CD14-positive monocyte (primary cell): ENCODE data around the gene CSMD2. TPM values are rescaled to one million over a fixed set of nuclear protein-coding genes. Genes with fewer than 3 reads are reported as not detected.
"Not testable (repeated sequence)": the region's sequence is repeated elsewhere in the genome, so short reads cannot be mapped to it uniquely, and the experiment has no call there.

ENCODE experiments used
- DNase-seq, 3 donors: peaks; one replicate each; pipeline ENCODE4 v3.0.0-alpha.2; 2011 to 2022
- H2AFZ ChIP-seq: 2 replicates; pipeline ENCODE4 v1.6.0; 2012; ENCODE audit warnings: mild to moderate bottlenecking, low read depth, low read length, inconsistent platforms; ENCODE audit not compliant: insufficient read depth, poor library complexity, severe bottlenecking
- H3K27ac ChIP-seq, 2 donors: 1 replicate in 1 of 2; 2 replicates in 1 of 2; pipeline ENCODE4 v1.5.1; 2012 to 2013; ENCODE audit warnings: low read length in 2 of 2, control low read depth in 1 of 2, inconsistent platforms in 1 of 2, low read depth in 1 of 2, mild to moderate bottlenecking in 1 of 2
- H3K27me3 ChIP-seq, 2 donors: one replicate each; pipeline versions ENCODE4 v1.6.0 to v1.6.1; 2011 to 2013; ENCODE audit warnings: low read length in 2 of 2; ENCODE audit not compliant: control insufficient read depth in 2 of 2, insufficient read depth in 2 of 2
- H3K36me3 ChIP-seq, 2 donors: replicated peaks in 1 of 2; 1 replicate in 1 of 2; 2 replicates in 1 of 2; pipeline versions ENCODE4 v1.5.1 to v1.6.1; 2012 to 2013; ENCODE audit warnings: low read length in 2 of 2, control low read depth in 1 of 2, inconsistent platforms in 1 of 2, mild to moderate bottlenecking in 1 of 2; ENCODE audit not compliant: insufficient read depth in 2 of 2, control insufficient read depth in 1 of 2
- H3K4me1 ChIP-seq, 2 donors: 1 replicate in 1 of 2; 2 replicates in 1 of 2; pipeline versions ENCODE4 v1.5.1 to v1.6.1; 2012 to 2013; ENCODE audit warnings: low read length in 2 of 2, control low read depth in 1 of 2, inconsistent platforms in 1 of 2, mild to moderate bottlenecking in 1 of 2, moderate library complexity in 1 of 2; ENCODE audit not compliant: insufficient read depth in 2 of 2, control insufficient read depth in 1 of 2
- H3K4me2 ChIP-seq: replicated peaks from 2 replicates; pipeline ENCODE3; 2012; ENCODE audit warnings: low read length, moderate library complexity, mild to moderate bottlenecking; ENCODE audit not compliant: poor library complexity, severe bottlenecking; ENCODE audit errors: extremely low read depth
- H3K4me3 ChIP-seq, 3 experiments: fragments of 200-600 bp in 1 of 3; sonication (generic) in 1 of 3; replicated peaks in 1 of 3; 1 replicate in 2 of 3; 2 replicates in 1 of 3; pipeline ENCODE4 v1.5.1; 2011 to 2013; ENCODE audit warnings: low read length in 3 of 3, mild to moderate bottlenecking in 3 of 3, control low read depth in 2 of 3, low read depth in 2 of 3, inconsistent platforms in 1 of 3, moderate library complexity in 1 of 3
- H3K79me2 ChIP-seq: 2 replicates; pipeline ENCODE4 v1.6.0; 2012; ENCODE audit warnings: mild to moderate bottlenecking, control low read depth, inconsistent platforms, low read length, moderate library complexity; ENCODE audit not compliant: insufficient read depth
- H3K9ac ChIP-seq: 2 replicates; pipeline ENCODE4 v1.6.0; 2017; ENCODE audit warnings: low read length, mild to moderate bottlenecking; ENCODE audit not compliant: insufficient read depth, poor library complexity, severe bottlenecking
- H3K9me3 ChIP-seq, 2 donors: replicated peaks in 1 of 2; 1 replicate in 1 of 2; 2 replicates in 1 of 2; pipeline versions ENCODE4 v1.5.1 to v1.6.1; 2012 to 2013; ENCODE audit warnings: low read length in 2 of 2, control low read depth in 1 of 2; ENCODE audit not compliant: control insufficient read depth in 1 of 2, insufficient read depth in 1 of 2
- H4K20me1 ChIP-seq: 2 replicates; pipeline ENCODE4 v1.6.0; 2012; ENCODE audit warnings: mild to moderate bottlenecking, low read length, control low read depth, moderate library complexity; ENCODE audit not compliant: insufficient read depth
- H3K27ac Mint-ChIP-seq, 7 donors: one replicate each; pipeline ENCODE4 v1.8.0; 2020; ENCODE audit warnings: mild to moderate bottlenecking in 7 of 7, mixed read lengths in 7 of 7, moderate library complexity in 6 of 7, inconsistent platforms in 2 of 7
- H3K27me3 Mint-ChIP-seq, 3 donors: one replicate each; pipeline ENCODE4 v1.8.0; 2021 to 2022; ENCODE audit warnings: low read depth in 3 of 3, mild to moderate bottlenecking in 3 of 3, mixed read lengths in 3 of 3, moderate library complexity in 3 of 3, inconsistent platforms in 1 of 3
- H3K36me3 Mint-ChIP-seq, 2 donors: one replicate each; pipeline ENCODE4 v1.8.0; 2020; ENCODE audit warnings: mixed read lengths in 2 of 2, inconsistent platforms in 1 of 2, mild to moderate bottlenecking in 1 of 2
- H3K4me1 Mint-ChIP-seq: one replicate; pipeline ENCODE4 v1.8.0; 2020; ENCODE audit warnings: mild to moderate bottlenecking, mixed read lengths
- H3K4me3 Mint-ChIP-seq, 2 donors: one replicate each; pipeline ENCODE4 v1.8.0; 2020; ENCODE audit warnings: mild to moderate bottlenecking in 2 of 2, mixed read lengths in 2 of 2, moderate library complexity in 1 of 2
- H3K9me3 Mint-ChIP-seq, 7 donors: one replicate each; pipeline ENCODE4 v1.8.0; 2020 to 2022; ENCODE audit warnings: mixed read lengths in 7 of 7, mild to moderate bottlenecking in 6 of 7, moderate library complexity in 6 of 7, inconsistent platforms in 2 of 7
- CTCF ChIP-seq: fragments of 200-600 bp; IDR thresholded peaks from one replicate; pipeline ENCODE4 v1.8.0; 2022; ENCODE audit warnings: antibody characterized with exemption, mild to moderate bottlenecking
- WGBS: methylation state at CpG from one replicate; pipeline ENCODE4 v1.1.5; 2013; ENCODE audit warnings: missing lambda C conversion rate; ENCODE audit not compliant: insufficient coverage; 5-methylcytosine and 5-hydroxymethylcytosine counted together
- intact Hi-C, 2 donors: fragments of 100-400 bp; cut with micrococcal nuclease; formaldehyde crosslinking; loops; one replicate each; pipeline versions ENCODE4 v1.15.0 to v1.15.1; 2023
- polyA plus RNA-seq, 3 donors: library from polyadenylated mRNA; depleted of rRNA in 1 of 3; unstranded in 2 of 3; stranded (reverse) in 1 of 3; fragments of 300-500 nt in 2 of 3; fragments of >200 nt in 1 of 3; fragmentation: Illumina TruSeq in 2 of 3; gene quantifications; 1 replicate in 2 of 3; 2 replicates in 1 of 3; pipeline ENCODE4 v1.2.3, GENCODE V29; 2012 to 2021

CSMD2 gene
- polyA plus RNA-seq, 3 donors = 0.04 TPM; not detected in 2

- H2AFZ ChIP-seq = no peak overlapping the region
- H3K4me3 ChIP-seq = no peak overlapping the region
- H3K9ac ChIP-seq = no peak overlapping the region
- Mint-ChIP-seq H3K4me3 (no peak overlapping the region), H3K27me3 (peaks cover 0 to 7% (median 6%) of the 10 kb centered on the region in 3 donors), H3K36me3 (no peaks in the 10 kb centered on the region), H3K27ac (no peak overlapping the region), H3K4me1 (no peaks in the 10 kb centered on the region), H3K9me3 (peaks cover 0 to 2% (median 0%) of the 10 kb centered on the region in 7 donors)
- no peak for DNase-seq
- TF ChIP-seq CTCF = no peak
- no peaks in the 10 kb centered on the region for H3K27me3 ChIP-seq
- intact Hi-C loops = no loop called here
- no peaks in the 10 kb centered on the region for H3K36me3 ChIP-seq
- WGBS = no CpG with 5 or more reads among the region's 2 CpGs
- H3K27ac ChIP-seq = no peak overlapping the region
- H3K4me2 ChIP-seq = no peak overlapping the region
- H3K9me3 ChIP-seq = no peaks in the 10 kb centered on the region
- H3K79me2 ChIP-seq = no peaks in the 10 kb centered on the region
- no peaks in the 10 kb centered on the region for H3K4me1 ChIP-seq
- H4K20me1 ChIP-seq = no peaks in the 10 kb centered on the region
Measured at GRCh38 chr1:34018285-34018684, 146.7 kb downstream of the CSMD2 start.

GRCh38 chr1:34016281-34016680, 148.7 kb downstream of the CSMD2 start:
- H3K9me3 Mint-ChIP-seq, H3K36me3 ChIP-seq, H3K27me3 ChIP-seq, DNase-seq, H3K9me3 ChIP-seq, intact Hi-C loops, H2AFZ ChIP-seq, H3K4me1 Mint-ChIP-seq, H3K36me3 Mint-ChIP-seq, H3K9ac ChIP-seq, H3K79me2 ChIP-seq, H3K27me3 Mint-ChIP-seq, H3K4me3 ChIP-seq, H3K4me3 Mint-ChIP-seq, H3K4me2 ChIP-seq, H4K20me1 ChIP-seq, H3K27ac ChIP-seq, H3K27ac Mint-ChIP-seq, H3K4me1 ChIP-seq: not testable (repeated sequence)
- no CpG with 5 or more reads among the region's 3 CpGs for WGBS
